GM21367 (cell line): ENCODE results near the gene EPS8L3.

Experiments used
- ATAC-seq: cut with Tn5 transposase; IDR thresholded peaks from one replicate; pipeline ENCODE4 v1.9.1; 2021; ENCODE audit not compliant: unreplicated experiment

The EPS8L3 gene

DNA sequence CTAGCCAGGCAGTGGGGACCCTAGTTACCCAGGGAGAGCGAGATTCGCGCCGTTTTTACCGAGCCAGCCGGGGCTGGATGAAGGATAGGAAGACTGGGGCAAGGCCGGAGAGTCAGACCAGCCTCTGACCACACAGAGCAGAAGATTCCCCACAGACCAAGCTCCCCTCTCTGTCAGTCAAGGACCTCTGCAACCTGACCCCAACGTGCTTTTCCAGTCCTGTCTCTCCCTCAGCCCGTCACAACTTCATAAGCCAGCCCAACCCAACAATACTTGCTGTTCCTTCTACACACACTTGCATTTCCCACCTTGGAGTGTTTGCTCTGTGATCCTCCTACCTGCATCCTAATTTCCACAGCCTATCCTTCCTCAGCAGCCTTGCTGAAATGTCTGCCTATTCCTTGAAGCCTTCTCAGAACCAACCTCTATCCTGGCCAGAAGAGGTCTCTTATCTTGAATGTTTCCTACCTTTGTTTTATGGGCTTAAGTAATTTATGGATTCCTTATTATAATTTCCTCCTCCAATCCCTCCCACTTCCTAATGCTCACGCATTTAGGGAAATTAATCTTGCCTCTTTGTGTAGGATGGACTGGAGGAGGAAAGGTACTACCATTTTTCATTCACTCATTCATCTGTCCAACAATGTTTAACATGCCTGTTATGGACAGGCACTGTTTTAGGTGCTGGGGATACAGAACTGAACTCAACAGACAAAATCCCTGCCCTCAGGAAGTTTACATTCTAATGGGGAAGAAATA lies 22.9 kb downstream of the EPS8L3 start, which contains the start of gene GSTM3:
Gene GSTM3, minus strand, starts transcription at position 424 of the 759 bp plus-strand sequence. CDS start 751 bp downstream, outside the sequence.
- ATAC-seq: no peak

DNA sequence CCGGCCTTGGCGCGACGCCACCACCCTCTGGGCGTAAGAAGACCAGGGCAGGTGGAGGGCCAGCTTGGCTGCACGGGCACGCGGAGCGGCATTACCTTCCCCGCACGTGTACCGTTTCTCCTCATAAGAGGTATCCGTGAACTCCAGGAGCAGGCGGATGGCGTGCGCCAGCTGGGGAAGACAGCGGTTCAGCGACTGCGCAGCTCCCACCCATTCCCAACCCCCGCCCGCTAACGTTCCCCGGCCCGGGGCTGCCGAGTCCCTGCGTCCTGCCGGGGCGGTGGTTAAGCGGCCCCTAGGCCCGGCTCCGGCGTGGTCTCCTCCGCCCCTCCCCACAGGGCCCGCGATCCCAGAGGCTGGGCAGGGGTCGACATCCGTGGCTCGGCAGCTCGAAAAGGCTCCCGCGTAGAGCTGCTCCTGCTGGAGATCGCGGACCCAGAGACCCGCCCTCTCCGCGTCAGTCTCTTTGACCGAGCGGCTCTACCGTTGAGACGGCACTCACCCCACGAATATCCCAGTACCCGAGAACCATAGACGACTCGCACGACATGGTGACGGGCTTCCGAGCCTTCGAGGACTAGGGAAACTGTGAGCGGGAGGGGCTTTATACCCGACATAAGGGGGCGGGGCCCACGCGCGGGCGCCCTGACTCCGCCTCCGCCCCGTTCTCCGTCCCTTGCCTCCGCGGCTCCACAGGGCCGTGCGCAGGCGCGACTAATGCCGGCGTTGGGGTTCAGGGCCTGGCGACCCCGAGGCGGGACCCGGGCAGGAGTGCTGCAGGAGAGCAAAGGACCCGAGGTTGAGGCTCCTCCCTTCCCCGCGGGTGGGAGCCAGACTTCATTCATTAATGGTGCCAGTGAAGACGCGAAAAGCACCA lies 23.7 kb downstream of the EPS8L3 start:
- no peak for ATAC-seq

DNA sequence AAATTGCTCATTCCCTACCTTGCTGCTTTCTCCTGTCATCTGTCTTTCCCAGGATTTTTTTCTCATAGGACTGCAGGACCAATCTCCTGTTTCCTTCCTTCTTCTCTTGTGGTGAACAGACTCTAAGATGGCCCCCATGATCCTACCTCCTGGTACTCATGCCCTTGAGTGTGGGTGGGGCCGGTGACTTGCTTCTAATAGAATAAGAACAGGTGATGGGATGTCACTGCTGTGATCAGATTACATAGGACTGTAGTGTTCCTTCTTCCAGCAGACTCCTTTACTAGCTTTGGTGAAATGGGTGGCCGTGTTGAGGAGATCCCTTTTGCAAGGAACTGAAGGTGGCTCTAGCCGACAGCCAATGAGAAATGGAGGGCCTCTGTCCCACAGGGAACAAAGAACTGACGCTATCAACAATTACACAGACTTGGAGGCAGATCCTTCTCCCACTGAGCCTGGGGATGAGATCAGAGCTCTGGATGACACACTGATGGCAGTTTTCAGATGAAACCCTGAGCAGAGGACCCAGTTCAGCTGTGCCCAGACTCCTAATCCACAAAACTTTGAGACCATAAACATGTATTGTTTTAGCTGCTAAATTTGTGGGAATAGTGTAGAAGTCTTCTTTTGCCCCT lies 30.4 kb downstream of the EPS8L3 start:
- ATAC-seq: no peak

DNA sequence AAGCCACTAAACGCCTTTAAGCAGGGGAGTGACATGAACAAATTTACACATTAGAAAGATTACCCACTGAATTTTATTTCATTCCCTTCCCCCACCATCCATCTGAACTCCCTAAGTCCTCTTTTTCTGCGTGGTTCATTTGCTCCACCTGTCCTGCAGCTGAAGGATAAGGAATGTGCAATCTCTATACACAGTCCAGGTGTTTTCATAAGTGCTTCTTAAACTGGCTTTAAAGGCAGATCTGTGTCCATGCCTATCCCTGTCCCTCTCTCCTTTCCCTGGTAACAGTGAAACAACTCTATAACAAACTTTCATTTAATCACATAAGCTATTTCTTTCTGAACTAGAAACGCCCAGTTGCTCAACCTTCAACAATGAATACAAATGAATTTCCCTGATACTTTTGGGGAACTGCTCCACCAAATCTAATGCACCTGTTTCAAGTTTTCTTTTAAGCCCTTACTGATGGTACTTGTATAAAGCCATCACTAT lies 31.3 kb downstream of the EPS8L3 start:
- no peak for ATAC-seq

DNA sequence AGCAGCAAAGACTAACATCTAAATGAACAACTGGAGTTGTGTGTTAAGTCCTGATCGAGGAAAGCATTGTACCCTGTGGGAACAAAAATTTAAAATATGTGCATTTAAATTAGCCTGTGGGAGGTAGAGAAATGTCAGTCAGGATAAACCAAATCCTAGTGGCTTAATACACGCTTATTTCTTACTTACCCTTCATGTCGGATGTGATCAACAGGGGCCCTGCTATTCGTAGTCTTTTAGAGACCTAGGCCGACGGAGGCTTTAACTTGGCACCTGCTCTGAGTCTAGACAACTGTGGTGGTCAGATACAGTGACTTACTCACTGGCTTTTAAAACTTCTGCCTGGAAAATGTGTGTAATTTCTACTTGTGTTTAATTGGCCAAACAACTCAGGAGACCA lies 33.1 kb downstream of the EPS8L3 start:
- ATAC-seq: no peak

DNA sequence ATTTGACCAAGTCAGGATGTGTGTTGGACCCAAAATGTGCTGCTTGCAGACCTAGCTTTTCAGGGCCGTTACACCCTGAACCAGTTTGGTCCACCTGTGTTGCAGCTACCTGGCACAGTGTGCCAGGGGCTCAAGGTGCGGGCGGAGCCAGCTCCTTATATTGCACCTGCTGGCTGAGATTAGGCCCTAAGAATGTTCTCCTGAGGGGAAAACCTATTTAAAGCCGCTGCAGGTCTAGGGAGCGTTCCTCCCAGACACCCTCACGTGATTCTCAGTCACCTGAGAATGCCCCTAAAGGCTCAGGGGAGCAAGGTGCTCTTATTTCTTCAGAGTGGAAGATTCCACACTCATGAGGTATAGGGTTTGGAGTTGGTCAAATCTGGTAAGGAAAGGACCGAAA lies 34.9 kb downstream of the EPS8L3 start:
- no peak for ATAC-seq

DNA sequence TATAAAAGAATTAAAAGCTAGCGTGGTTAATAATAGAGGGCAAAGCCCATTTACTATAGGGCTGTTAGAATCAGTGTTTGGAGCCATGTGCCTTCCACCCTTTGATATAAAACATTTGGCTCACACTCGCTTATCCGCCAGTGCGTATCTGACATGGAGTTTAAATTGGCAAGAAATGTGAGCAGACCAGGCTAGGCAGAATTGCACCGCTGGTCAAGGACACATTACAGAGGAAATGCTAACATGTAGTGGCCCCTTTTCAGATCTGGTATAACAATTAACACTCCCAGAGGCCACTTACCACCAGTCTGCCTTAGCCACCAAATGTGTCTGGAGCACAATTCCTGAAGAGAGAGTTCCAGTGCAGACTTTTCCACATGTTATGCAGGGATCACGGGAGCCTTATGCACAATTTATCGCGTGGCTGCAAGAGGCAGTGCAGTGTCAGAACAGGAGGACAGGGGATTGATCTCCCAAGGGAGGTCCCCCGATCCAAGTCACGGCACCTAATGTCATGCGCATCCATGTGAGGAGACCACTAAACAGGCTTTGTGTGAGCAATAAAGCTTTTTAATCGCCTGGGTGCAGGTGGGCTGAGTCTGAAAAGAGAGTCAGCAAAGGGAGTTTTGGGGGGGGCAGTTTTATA lies 36.9 kb downstream of the EPS8L3 start:
- no peak for ATAC-seq

DNA sequence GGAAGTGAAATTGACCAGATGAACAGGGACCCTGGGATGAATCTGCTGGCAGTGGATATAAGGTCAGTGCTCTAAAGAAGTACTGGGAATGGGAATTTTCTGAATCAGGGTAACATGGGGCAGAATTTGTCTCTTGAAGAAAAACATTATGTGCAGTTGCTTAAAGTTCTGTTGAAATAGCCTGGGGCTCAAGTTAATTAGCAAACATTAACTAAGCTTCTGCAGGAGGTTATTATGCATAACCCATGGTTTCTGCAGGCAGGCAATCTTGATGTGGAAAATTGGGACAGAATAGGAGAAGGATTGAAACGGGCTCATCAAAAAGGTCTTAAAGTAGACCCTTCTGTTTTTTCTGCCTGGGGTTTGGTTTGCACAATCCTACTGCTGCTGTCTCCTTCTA lies 37.7 kb downstream of the EPS8L3 start:
- no peak for ATAC-seq

DNA sequence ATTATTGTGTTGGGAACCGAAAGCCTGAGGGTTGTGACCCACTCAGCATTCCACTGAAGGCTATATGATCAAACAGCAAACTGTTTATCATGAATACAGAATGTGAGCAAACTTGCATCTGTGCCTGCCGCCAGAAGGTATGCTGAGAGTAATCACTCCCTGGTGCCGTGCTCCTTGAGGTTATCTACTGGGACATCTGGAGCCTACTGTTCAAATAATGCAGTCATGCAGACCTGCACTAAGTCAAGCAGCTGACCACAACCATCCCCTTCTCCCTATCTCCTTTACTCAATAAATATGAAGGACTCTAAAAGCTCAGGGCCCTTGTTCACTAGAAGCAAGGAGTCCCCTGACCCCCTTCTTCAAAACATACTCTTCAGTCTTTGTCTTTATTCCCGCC lies 38.2 kb downstream of the EPS8L3 start:
- ATAC-seq: no peak

DNA sequence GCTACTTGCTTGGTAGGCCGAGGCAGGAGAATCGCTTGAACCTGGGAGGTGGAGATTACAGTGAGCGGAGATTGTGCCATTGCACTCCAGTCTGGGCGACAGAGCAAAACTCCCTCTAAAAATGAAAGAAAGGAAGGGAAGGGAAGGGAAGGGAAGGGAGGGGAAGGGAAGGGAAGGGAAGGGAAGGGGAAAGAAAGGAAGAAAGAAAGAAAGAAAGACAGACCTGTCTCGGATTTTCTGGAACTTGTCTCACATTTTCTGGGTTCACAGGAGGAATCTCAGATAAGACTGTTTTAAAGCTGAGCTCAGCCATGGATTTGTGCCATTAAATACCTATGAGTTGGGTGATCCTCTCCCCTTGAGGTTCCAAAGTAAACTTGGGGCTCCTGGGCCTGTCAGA lies 38.8 kb downstream of the EPS8L3 start:
- no peak for ATAC-seq

DNA sequence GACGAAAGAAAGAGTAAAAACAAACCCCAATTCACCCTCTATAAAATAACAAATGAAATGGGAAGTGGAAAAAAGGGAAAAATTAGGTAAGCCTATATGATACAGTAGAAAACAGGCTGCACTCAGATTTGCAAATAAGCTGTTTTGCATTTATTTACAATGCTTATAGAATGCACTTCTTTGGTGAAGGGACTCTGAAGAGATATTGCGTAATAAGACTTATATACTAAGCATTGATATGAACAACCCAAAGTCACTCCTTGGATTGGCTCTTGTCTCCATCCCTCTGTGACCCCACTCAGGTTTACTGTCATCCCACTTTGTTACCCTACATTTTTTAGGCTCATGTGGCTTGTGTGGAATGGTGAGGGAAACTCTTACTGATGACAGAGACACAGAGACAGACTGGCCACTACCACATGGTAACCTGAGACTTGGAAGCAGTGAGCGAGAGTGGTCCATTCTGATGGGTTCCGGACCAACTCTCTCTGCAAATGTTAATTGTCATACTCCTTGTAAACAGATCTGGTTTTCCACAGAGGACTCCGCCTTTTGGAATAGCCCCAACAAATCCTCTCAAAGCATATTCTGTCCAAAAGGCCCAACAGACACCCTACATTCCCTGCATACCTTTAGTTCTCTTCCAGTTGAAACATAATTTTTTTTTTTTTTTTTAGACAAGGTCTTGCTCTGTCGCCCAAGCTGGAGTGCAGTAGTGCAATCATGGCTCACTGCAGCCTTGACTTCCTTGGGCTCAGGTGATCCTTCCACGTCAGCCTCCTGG lies 40.6 kb downstream of the EPS8L3 start:
- ATAC-seq: no peak

DNA sequence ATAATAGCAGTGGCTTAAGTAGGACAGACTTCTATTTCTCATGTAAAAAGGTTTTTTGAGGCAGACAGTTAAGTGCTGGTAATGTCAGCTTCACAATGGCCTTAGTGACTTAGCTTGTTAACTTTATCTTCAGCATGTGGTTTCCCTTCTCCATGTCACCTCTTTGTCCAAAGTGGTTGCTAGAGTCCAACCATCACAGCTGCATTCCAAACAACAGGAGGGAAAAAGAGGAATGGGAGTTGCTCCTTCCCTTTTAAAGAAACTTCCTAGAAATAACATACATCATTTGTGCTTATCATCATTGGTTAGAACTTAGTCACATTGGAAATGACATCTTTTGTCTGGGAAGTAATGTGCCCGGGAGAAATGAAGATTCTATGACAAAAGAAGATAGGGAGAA lies 41.8 kb downstream of the EPS8L3 start:
- no peak for ATAC-seq

DNA sequence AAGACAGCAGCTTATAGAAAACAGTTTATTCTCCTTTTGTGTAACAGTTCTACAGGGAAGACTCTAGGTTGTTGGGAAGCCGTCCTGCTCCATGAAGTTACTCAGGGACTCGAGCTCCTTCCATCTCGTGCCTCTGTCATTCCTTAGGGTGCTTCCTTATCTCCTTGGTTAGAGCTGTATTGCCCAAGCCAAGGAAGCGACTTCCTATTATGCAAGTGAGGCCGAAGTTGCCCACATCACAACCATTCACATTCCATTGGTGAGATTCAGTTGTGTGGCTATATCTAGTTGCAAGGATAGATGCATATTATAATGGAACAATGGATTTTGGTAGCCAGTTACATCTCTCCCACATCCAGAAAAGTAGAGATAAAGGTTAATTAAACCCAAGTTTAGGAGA lies 42.7 kb downstream of the EPS8L3 start:
- no peak for ATAC-seq

DNA sequence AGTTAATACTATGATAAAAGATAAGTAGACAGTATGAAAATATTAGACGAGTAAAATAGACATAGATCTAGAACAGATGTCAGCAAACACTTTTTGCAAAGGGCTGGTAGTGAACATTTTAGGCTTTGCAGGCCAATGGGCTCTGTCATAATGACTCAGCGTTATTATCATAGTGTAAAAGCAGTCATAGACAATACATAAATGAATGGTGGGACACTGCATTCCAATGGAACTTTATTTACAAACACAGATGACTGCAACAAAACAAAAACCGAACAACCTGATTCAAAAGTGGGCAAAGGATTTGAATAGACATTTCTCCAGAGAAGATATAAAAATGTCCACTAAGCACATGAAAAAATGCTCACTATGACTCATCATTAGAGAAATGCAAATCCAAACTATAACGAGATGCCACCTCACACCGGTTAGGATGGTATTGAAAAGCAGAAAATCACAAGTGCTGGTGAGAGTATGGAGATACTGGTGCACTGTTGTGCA lies 44.3 kb downstream of the EPS8L3 start:
- ATAC-seq: peak; percentile 53

DNA sequence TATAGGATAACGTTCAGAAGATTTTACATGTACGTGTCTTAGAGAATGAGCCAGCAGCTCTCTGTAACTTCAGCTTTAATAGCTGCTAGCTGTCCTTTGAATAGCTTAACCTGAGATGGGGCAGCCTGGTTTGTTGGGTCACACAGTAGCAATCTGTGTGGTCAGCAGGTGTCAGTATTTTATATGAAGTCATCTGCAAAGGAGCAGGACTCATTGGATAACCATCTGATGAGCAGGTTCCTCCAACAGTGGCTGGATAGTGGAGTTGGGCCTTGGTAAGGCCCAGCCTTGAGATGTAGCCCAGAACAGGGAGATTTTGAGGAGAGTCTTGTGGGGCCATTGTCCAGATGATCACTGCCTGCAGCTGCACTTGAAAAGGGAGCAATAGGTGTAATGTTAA lies 45.2 kb downstream of the EPS8L3 start:
- no peak for ATAC-seq

DNA sequence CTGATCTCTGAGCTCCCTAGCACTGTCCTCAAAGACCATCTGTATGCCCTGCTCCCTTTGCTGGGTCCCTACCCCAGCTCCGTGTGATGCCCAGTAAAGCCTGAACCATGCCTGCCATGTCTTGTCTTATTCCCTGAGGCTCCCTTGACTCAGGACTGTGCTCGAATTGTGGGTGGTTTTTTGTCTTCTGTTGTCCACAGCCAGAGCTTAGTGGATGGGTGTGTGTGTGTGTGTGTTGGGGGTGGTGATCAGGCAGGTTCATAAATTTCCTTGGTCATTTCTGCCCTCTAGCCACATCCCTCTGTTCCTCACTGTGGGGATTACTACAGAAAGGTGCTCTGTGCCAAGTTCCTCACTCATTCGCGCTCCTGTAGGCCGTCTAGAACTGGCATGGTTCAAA lies 46.0 kb downstream of the EPS8L3 start:
- no peak for ATAC-seq

DNA sequence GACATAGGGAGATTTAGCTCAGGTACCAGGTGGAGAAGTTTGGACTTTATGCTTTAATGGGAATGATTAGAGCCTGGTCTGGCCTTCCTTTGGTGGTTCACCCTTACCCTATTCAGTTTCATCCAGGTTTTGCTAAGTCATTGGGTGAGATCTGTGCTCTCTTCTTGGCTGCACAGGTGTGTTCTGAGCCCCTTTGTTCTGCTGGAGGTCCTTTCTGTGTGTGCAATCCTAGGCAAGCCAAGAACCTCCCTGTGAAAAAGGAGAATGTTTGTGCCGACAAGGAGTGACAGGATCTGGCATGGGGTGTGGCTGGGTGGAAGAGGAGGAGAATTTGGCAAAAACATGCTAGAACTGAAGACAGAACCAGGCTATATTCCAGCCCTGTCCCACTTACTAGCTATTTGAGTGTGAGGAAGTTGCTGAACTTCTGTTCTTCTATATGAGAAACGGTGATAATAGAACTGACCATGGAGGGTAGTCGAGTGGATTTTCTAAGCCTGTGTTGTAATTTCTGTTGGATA lies 47.1 kb downstream of the EPS8L3 start:
- no peak for ATAC-seq

DNA sequence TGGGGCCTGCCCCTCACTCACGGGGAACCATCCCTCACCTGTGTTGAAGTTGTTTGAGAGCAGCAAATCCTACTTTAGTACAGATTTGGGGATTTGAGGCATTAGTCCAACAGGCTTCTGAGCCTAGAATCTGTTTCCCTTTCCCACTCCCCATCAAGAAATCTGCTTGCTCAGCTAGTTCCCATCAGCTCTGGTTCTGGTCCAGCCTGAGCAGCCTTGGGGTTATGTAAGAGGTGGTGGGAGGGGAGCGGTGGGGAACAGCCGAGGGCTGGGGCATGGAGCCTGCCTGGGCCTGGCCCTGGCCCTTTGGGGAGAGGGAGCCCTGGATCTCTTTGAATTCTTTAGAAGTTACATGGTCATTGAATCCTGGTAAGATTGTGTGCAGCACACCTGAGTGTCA lies 47.6 kb downstream of the EPS8L3 start:
- no peak for ATAC-seq

DNA sequence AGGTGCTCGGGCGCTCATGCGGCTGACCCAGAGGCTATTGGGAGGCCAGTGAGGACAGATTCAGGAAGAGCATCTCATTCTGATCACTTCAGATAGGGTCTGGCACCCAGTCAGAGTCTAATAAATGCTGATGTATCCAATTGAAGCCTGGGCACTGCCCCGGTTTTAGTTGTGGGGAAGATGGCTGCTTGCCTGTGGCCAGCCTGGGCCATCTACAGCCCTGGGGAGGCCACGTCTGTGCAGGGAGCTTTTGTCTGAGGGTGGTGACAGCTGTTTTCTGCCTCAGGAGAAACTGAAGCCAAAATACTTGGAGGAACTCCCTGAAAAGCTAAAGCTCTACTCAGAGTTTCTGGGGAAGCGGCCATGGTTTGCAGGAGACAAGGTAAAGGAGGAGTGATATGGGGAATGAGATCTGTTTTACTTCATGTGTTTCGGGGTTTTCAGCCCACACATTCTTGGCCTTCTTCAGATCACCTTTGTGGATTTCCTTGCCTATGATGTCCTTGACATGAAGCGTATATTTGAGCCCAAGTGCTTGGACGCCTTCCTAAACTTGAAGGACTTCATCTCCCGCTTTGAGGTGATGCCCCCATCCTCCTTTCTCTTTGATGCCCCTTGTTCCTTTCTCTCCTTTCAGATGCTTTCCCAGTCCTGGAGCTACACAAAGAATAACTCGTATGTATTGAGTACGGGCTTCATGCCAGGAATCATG lies 48.9 kb downstream of the EPS8L3 start:
- ATAC-seq: no peak
